GM21423 (cell line): ENCODE measurements around the gene ACRV1.
"Not testable (repeated sequence)": the region's sequence is repeated elsewhere in the genome, so short reads cannot be mapped to it uniquely, and the experiment has no call there.

Source experiments
- ATAC-seq: cut with Tn5 transposase; IDR thresholded peaks from one replicate; pipeline ENCODE4 v1.9.1; 2021; ENCODE audit warnings: mild to moderate bottlenecking, moderate library complexity; ENCODE audit not compliant: unreplicated experiment

The ACRV1 gene

GRCh38 chr11:125680747-125681146 lies at the start of gene ACRV1:
Gene ACRV1 (minus strand): TSS chr11:125680847. CDS start chr11:125680780, 67 bp downstream.
- ATAC-seq: no peak

- ATAC-seq: no peak
Observed at GRCh38 chr11:125728969-125729368, 48.3 kb upstream of the ACRV1 start.

- ATAC-seq: no peak
Observed at GRCh38 chr11:125724125-125724524, 43.5 kb upstream of the ACRV1 start.

GRCh38 chr11:125720781-125721180 lies 40.1 kb upstream of the ACRV1 start:
- ATAC-seq: no peak

- ATAC-seq: not testable (repeated sequence)
Observed at GRCh38 chr11:125704686-125705085, 24.0 kb upstream of the ACRV1 start.

GRCh38 chr11:125701858-125702621 lies 21.4 kb upstream of the ACRV1 start:
- no peak for ATAC-seq

GRCh38 chr11:125701018-125701610 lies 20.5 kb upstream of the ACRV1 start:
- ATAC-seq: no peak

GRCh38 chr11:125694951-125695350 lies 14.3 kb upstream of the ACRV1 start:
- no peak for ATAC-seq

- no peak for ATAC-seq
Observed at GRCh38 chr11:125692887-125693286, 12.2 kb upstream of the ACRV1 start.

GRCh38 chr11:125690006-125690405 lies 9.4 kb upstream of the ACRV1 start:
- ATAC-seq: no peak

- ATAC-seq: no peak
Observed at GRCh38 chr11:125689274-125689859, 8.7 kb upstream of the ACRV1 start.

GRCh38 chr11:125688632-125689031 lies 8.0 kb upstream of the ACRV1 start:
- ATAC-seq: no peak

GRCh38 chr11:125688066-125688465 lies 7.4 kb upstream of the ACRV1 start:
- ATAC-seq: no peak

- no peak for ATAC-seq
Observed at GRCh38 chr11:125685228-125685627, 4.6 kb upstream of the ACRV1 start.

GRCh38 chr11:125679837-125680236 lies 810 bp downstream of the ACRV1 start:
- ATAC-seq: no peak

GRCh38 chr11:125679397-125679796 lies 1.2 kb downstream of the ACRV1 start:
- ATAC-seq: no peak

- no peak for ATAC-seq
Observed at GRCh38 chr11:125675196-125675595, 5.5 kb downstream of the ACRV1 start.

- no peak for ATAC-seq
Observed at GRCh38 chr11:125674210-125674609, 6.4 kb downstream of the ACRV1 start.

GRCh38 chr11:125671561-125671960 lies 9.1 kb downstream of the ACRV1 start:
- ATAC-seq: no peak

- no peak for ATAC-seq
Observed at GRCh38 chr11:125670172-125670571, 10.5 kb downstream of the ACRV1 start.

- ATAC-seq: no peak
Observed at GRCh38 chr11:125667151-125667550, 13.5 kb downstream of the ACRV1 start.

GRCh38 chr11:125663910-125664309 lies 16.7 kb downstream of the ACRV1 start:
- ATAC-seq: no peak
